Stimulated activated naive CD8-positive, alpha-beta T cell treated with anti-CD3 and anti-CD28 coated beads, Interleukin-15, Interleukin-2, amounts not matched to agents 100 ng/mL and 50 ng/mL, for 24 hours (primary cell): Measurements from ENCODE around the gene MEGF6.

Experiments
- H3K27ac Mint-ChIP-seq: one replicate; pipeline ENCODE4 v1.8.0; 2021; ENCODE audit warnings: mild to moderate bottlenecking, mixed read lengths
- H3K27me3 Mint-ChIP-seq: one replicate; pipeline ENCODE4 v1.8.0; 2021; ENCODE audit warnings: mixed read lengths
- H3K36me3 Mint-ChIP-seq: one replicate; pipeline ENCODE4 v1.8.0; 2021; ENCODE audit warnings: low read depth, mixed read lengths
- H3K4me1 Mint-ChIP-seq: one replicate; pipeline ENCODE4 v1.8.0; 2021; ENCODE audit warnings: low read depth, mixed read lengths
- H3K4me3 Mint-ChIP-seq: one replicate; pipeline ENCODE4 v1.8.0; 2021; ENCODE audit warnings: mild to moderate bottlenecking, mixed read lengths
- H3K9me3 Mint-ChIP-seq: one replicate; pipeline ENCODE4 v1.8.0; 2021; ENCODE audit warnings: mixed read lengths

Gene MEGF6

GRCh38 chr1:3534803-3535637, 76.3 kb downstream of the MEGF6 start:
- H3K27ac Mint-ChIP-seq = no peak overlapping the region
- no peak overlapping the region for H3K4me3 Mint-ChIP-seq
- H3K36me3 Mint-ChIP-seq = no peaks in the 10 kb centered on the region
- peaks cover 9% of the 10 kb centered on the region for H3K4me1 Mint-ChIP-seq
- no peaks in the 10 kb centered on the region for H3K9me3 Mint-ChIP-seq
- no peaks in the 10 kb centered on the region for H3K27me3 Mint-ChIP-seq

GRCh38 chr1:3533067-3534048, 78.0 kb downstream of the MEGF6 start:
- Mint-ChIP-seq H3K9me3 (no peaks in the 10 kb centered on the region), H3K4me1 (peaks cover 14% of the 10 kb centered on the region), H3K36me3 (no peaks in the 10 kb centered on the region), H3K4me3 (no peak overlapping the region), H3K27ac (no peak overlapping the region), H3K27me3 (no peaks in the 10 kb centered on the region)

GRCh38 chr1:3531928-3532327, 79.4 kb downstream of the MEGF6 start:
- Mint-ChIP-seq H3K27ac (no peak overlapping the region), H3K27me3 (no peaks in the 10 kb centered on the region), H3K36me3 (no peaks in the 10 kb centered on the region), H3K9me3 (no peaks in the 10 kb centered on the region), H3K4me3 (no peak overlapping the region), H3K4me1 (peaks cover 14% of the 10 kb centered on the region)

- Mint-ChIP-seq H3K9me3 (no peaks in the 10 kb centered on the region), H3K27me3 (no peaks in the 10 kb centered on the region), H3K36me3 (no peaks in the 10 kb centered on the region), H3K4me3 (peak overlapping the region; percentile 78), H3K4me1 (peaks cover 14% of the 10 kb centered on the region), H3K27ac (peak overlapping the region; percentile 75)
These were observed 80.1 kb downstream of the MEGF6 start for GRCh38 chr1:3530926-3531818.

GRCh38 chr1:3530086-3530925, 81.0 kb downstream of the MEGF6 start:
- peaks cover 14% of the 10 kb centered on the region for H3K4me1 Mint-ChIP-seq
- H3K4me3 Mint-ChIP-seq = peak overlapping the region; percentile 73
- no peaks in the 10 kb centered on the region for H3K36me3 Mint-ChIP-seq
- H3K27ac Mint-ChIP-seq = no peak overlapping the region
- H3K27me3 Mint-ChIP-seq = no peaks in the 10 kb centered on the region
- H3K9me3 Mint-ChIP-seq = no peaks in the 10 kb centered on the region

- Mint-ChIP-seq H3K4me1 (peaks cover 14% of the 10 kb centered on the region), H3K9me3 (no peaks in the 10 kb centered on the region), H3K27me3 (no peaks in the 10 kb centered on the region), H3K4me3 (no peak overlapping the region), H3K27ac (no peak overlapping the region), H3K36me3 (no peaks in the 10 kb centered on the region)
These were observed 82.1 kb downstream of the MEGF6 start for GRCh38 chr1:3529099-3529729.

- H3K9me3 Mint-ChIP-seq = no peaks in the 10 kb centered on the region
- H3K27me3 Mint-ChIP-seq = no peaks in the 10 kb centered on the region
- no peak overlapping the region for H3K4me3 Mint-ChIP-seq
- H3K27ac Mint-ChIP-seq = no peak overlapping the region
- H3K4me1 Mint-ChIP-seq = peaks cover 14% of the 10 kb centered on the region
- H3K36me3 Mint-ChIP-seq = no peaks in the 10 kb centered on the region
These were observed 83.5 kb downstream of the MEGF6 start for GRCh38 chr1:3527774-3528173.

GRCh38 chr1:3525551-3526482, 85.5 kb downstream of the MEGF6 start:
- H3K36me3 Mint-ChIP-seq = no peaks in the 10 kb centered on the region
- no peaks in the 10 kb centered on the region for H3K27me3 Mint-ChIP-seq
- peaks cover 10% of the 10 kb centered on the region for H3K4me1 Mint-ChIP-seq
- H3K27ac Mint-ChIP-seq = no peak overlapping the region
- H3K4me3 Mint-ChIP-seq = no peak overlapping the region
- no peaks in the 10 kb centered on the region for H3K9me3 Mint-ChIP-seq

- no peaks in the 10 kb centered on the region for H3K9me3 Mint-ChIP-seq
- H3K27ac Mint-ChIP-seq = no peak overlapping the region
- H3K27me3 Mint-ChIP-seq = no peaks in the 10 kb centered on the region
- H3K4me3 Mint-ChIP-seq = no peak overlapping the region
- H3K36me3 Mint-ChIP-seq = no peaks in the 10 kb centered on the region
- H3K4me1 Mint-ChIP-seq = peaks cover 1% of the 10 kb centered on the region
These were observed 86.6 kb downstream of the MEGF6 start for GRCh38 chr1:3524556-3525203.

- no peaks in the 10 kb centered on the region for H3K4me1 Mint-ChIP-seq
- no peak overlapping the region for H3K4me3 Mint-ChIP-seq
- H3K36me3 Mint-ChIP-seq = no peaks in the 10 kb centered on the region
- no peaks in the 10 kb centered on the region for H3K27me3 Mint-ChIP-seq
- H3K27ac Mint-ChIP-seq = no peak overlapping the region
- H3K9me3 Mint-ChIP-seq = no peaks in the 10 kb centered on the region
These were observed 87.3 kb downstream of the MEGF6 start for GRCh38 chr1:3523980-3524379.

GRCh38 chr1:3522564-3523265, 88.6 kb downstream of the MEGF6 start:
- no peaks in the 10 kb centered on the region for H3K27me3 Mint-ChIP-seq

GRCh38 chr1:3522112-3522511, 89.2 kb downstream of the MEGF6 start:
- Mint-ChIP-seq H3K9me3 (no peaks in the 10 kb centered on the region), H3K4me1 (no peaks in the 10 kb centered on the region), H3K27me3 (no peaks in the 10 kb centered on the region), H3K36me3 (no peaks in the 10 kb centered on the region), H3K27ac (no peak overlapping the region), H3K4me3 (no peak overlapping the region)

More at GRCh38 chr1:3522564-3523265, 88.6 kb downstream of the MEGF6 start:
- H3K27ac Mint-ChIP-seq = no peak overlapping the region
- no peaks in the 10 kb centered on the region for H3K4me1 Mint-ChIP-seq
- H3K4me3 Mint-ChIP-seq = no peak overlapping the region
- H3K36me3 Mint-ChIP-seq = no peaks in the 10 kb centered on the region
- no peaks in the 10 kb centered on the region for H3K9me3 Mint-ChIP-seq
